Measurements from ENCODE around the gene FLNA.

DNA sequence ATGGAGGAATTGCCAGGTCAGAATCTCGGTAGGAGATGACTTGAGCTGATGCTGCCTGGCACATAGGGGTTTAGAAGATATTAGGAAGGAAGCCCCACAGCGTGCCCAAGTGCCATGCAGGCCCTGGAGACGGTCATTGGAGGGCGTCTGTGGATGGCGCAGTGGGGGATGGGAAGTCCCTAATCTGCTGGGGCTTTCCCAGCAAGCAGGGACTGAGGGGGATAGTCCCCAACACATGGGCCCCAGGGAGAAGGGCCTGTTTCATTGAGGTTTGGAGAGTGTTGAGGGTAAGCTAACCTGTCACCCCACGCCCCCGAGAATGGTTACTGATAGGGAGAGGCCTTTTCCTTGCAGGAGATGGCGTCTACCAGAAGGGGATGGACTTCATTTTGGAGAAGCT, 44.8 kb upstream of the FLNA start:
- TF ChIP-seq CTCF (IDR thresholded peaks at IDR 0.05; ENCODE audit: insufficient read depth, low read depth, low read length) = no peak
- no peak for TF ChIP-seq EZH2 (IDR thresholded peaks at IDR 0.05; ENCODE audit: insufficient read depth, low read length)

Data from astrocyte (in vitro differentiated cells and primary cell).